SK-N-SH treated with all-trans-retinoic acid at 6 μM for 48 hours (cell line): ENCODE results near the gene AGAP1.

Source experiments
- ATAC-seq: fragments of 200-7000 bp; cut with Tn5 transposase; 3 replicates; pipeline ENCODE4 v1.9.1; 2020; ENCODE audit warnings: mild to moderate bottlenecking, moderate library complexity
- ARNTL ChIP-seq: fragments of 450-650 bp; formaldehyde crosslinking; IDR thresholded peaks from 2 replicates; pipeline ENCODE4 v1.5.0; 2020; ENCODE audit warnings: low read depth, mild to moderate bottlenecking, moderate library complexity, borderline replicate concordance
- CREB5 ChIP-seq: fragments of 250-450 bp; sonication (Bioruptor Pico); IDR thresholded peaks from 2 replicates; pipeline ENCODE4 v1.5.1; 2020; ENCODE audit warnings: low read depth, mild to moderate bottlenecking, moderate library complexity
- CSDC2 ChIP-seq: fragments of 250-450 bp; sonication (Bioruptor Pico); IDR thresholded peaks from 2 replicates; pipeline ENCODE4 v1.5.0; 2020; ENCODE audit warnings: mild to moderate bottlenecking, moderate library complexity
- CSRNP3 ChIP-seq: fragments of 250-450 bp; sonication (Bioruptor Pico); IDR thresholded peaks from 2 replicates; pipeline ENCODE4 v1.5.1; 2021; ENCODE audit warnings: mild to moderate bottlenecking, moderate library complexity
- ISL1 ChIP-seq: fragments of 250-450 bp; sonication (Bioruptor Pico); IDR thresholded peaks from 2 replicates; pipeline ENCODE4 v2.1.2; 2022; ENCODE audit warnings: mild to moderate bottlenecking, moderate library complexity
- OSR1 ChIP-seq: fragments of 250-450 bp; sonication (Bioruptor Pico); IDR thresholded peaks from 2 replicates; pipeline ENCODE4 v1.8.0; 2022; ENCODE audit warnings: moderate library complexity, mild to moderate bottlenecking, inconsistent platforms
- PATZ1 ChIP-seq: fragments of 250-450 bp; sonication (Bioruptor Pico); IDR thresholded peaks from 2 replicates; pipeline ENCODE4 v1.8.0; 2020; ENCODE audit warnings: mild to moderate bottlenecking, moderate library complexity, borderline replicate concordance
- POU6F1 ChIP-seq: fragments of 250-450 bp; sonication (Bioruptor Pico); IDR thresholded peaks from 2 replicates; pipeline ENCODE4 v1.8.0; 2021; ENCODE audit warnings: low read depth, mild to moderate bottlenecking, moderate library complexity, borderline replicate concordance
- PPARA ChIP-seq: fragments of 250-450 bp; sonication (Bioruptor Pico); IDR thresholded peaks from 2 replicates; pipeline ENCODE4 v1.5.0; 2020; ENCODE audit warnings: mild to moderate bottlenecking, borderline replicate concordance
- TCF4 ChIP-seq: fragments of 250-450 bp; sonication (Bioruptor Pico); IDR thresholded peaks from 2 replicates; pipeline ENCODE4 v1.8.0; 2021; ENCODE audit warnings: mild to moderate bottlenecking, moderate library complexity, borderline replicate concordance
- TOX ChIP-seq: fragments of 250-450 bp; sonication (Bioruptor Pico); IDR thresholded peaks from 2 replicates; pipeline ENCODE4 v1.8.0; 2021; ENCODE audit warnings: mild to moderate bottlenecking, moderate library complexity, borderline replicate concordance
- TSHZ2 ChIP-seq: fragments of 250-450 bp; sonication (Bioruptor Pico); IDR thresholded peaks from 2 replicates; pipeline ENCODE4 v1.5.0; 2020; ENCODE audit warnings: mild to moderate bottlenecking, moderate library complexity
- ZC3H10 ChIP-seq: fragments of 250-450 bp; sonication (Bioruptor Pico); IDR thresholded peaks from 2 replicates; pipeline ENCODE4 v1.5.1; 2021; ENCODE audit warnings: mild to moderate bottlenecking, moderate library complexity
- ZFP3 ChIP-seq: fragments of 250-450 bp; sonication (Bioruptor Pico); IDR thresholded peaks from 2 replicates; pipeline ENCODE4 v1.5.0; 2020; ENCODE audit warnings: mild to moderate bottlenecking, moderate library complexity
- ZFP30 ChIP-seq: fragments of 450-650 bp; formaldehyde crosslinking; IDR thresholded peaks from 2 replicates; pipeline ENCODE4 v1.5.0; 2022; ENCODE audit warnings: mild to moderate bottlenecking, moderate library complexity
- ZNF565 ChIP-seq: fragments of 450-650 bp; formaldehyde crosslinking; conservative IDR thresholded peaks from 2 replicates; pipeline ENCODE4 v1.5.0; 2020; ENCODE audit warnings: low read depth, mild to moderate bottlenecking, moderate library complexity
- ZNF8 ChIP-seq: fragments of 450-650 bp; formaldehyde crosslinking; IDR thresholded peaks from 2 replicates; pipeline ENCODE4 v1.5.0; 2020; ENCODE audit warnings: mild to moderate bottlenecking, moderate library complexity

The AGAP1 gene

GRCh38 chr2:235940330-235940729 lies 446.5 kb downstream of the AGAP1 start (continued):
- no peak for TF ChIP-seq PATZ1 (CRISPR knock-in tag)
- TF ChIP-seq ZNF8 (CRISPR knock-in tag) = no peak
- TF ChIP-seq, all 23 proteins: peak for 8

GRCh38 chr2:235944591-235944990 lies 450.7 kb downstream of the AGAP1 start:
- no peak for ATAC-seq
- TF ChIP-seq TSHZ2 (CRISPR knock-in tag) (no peak), PATZ1 (CRISPR knock-in tag) (no peak), ISL1 (CRISPR knock-in tag) (no peak)

- no peak for ATAC-seq
Observed at GRCh38 chr2:235945608-235946140, 451.8 kb downstream of the AGAP1 start.

More at GRCh38 chr2:235945608-235946140, 451.8 kb downstream of the AGAP1 start:
- TF ChIP-seq ZFP30 (no peak), CSRNP3 (CRISPR knock-in tag) (no peak), OSR1 (CRISPR knock-in tag) (no peak), ZFP3 (CRISPR knock-in tag) (no peak), TCF4 (CRISPR knock-in tag) (no peak), TOX (no peak), PATZ1 (CRISPR knock-in tag) (no peak), CREB5 (CRISPR knock-in tag) (no peak), ZNF565 (CRISPR knock-in tag) (no peak), PPARA (CRISPR knock-in tag) (no peak), ZC3H10 (CRISPR knock-in tag) (no peak), ARNTL (CRISPR knock-in tag) (no peak), ISL1 (CRISPR knock-in tag) (no peak), ZNF8 (CRISPR knock-in tag) (no peak), POU6F1 (CRISPR knock-in tag) (no peak), CSDC2 (CRISPR knock-in tag) (no peak)
